Hypothalamus (tissue), 51 donors: ENCODE measurements around the gene IL22RA1.
A peak's percentile ranks its signal among the peaks of the same experiment; 100 is the strongest.

ENCODE experiments used
- DNase-seq, 51 donors: peaks; one replicate each; lab custom pipeline; 2025; lab: John Stamatoyannopoulos, UW

The IL22RA1 gene

GRCh38 chr1:24139841-24140425, 3.0 kb downstream of the IL22RA1 start:
- no peak for DNase-seq

DNA sequence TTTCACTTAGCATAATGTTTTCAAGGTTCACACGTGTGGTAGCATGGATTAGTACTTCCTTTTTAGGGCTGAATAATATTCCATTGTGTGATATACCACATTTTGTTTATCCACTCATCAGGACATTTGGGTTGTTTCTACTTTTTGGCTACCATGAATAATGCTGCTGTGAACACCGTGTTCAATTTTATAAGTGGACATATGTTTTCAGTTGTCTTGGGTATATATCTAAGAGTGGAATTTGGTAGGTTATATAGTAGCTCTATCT, 3.8 kb downstream of the IL22RA1 start:
- DNase-seq: no peak

- no peak for DNase-seq
These were observed 4.3 kb downstream of the IL22RA1 start for GRCh38 chr1:24138476-24139221.

GRCh38 chr1:24136956-24137539, 5.9 kb downstream of the IL22RA1 start:
- DNase-seq: no peak

DNA sequence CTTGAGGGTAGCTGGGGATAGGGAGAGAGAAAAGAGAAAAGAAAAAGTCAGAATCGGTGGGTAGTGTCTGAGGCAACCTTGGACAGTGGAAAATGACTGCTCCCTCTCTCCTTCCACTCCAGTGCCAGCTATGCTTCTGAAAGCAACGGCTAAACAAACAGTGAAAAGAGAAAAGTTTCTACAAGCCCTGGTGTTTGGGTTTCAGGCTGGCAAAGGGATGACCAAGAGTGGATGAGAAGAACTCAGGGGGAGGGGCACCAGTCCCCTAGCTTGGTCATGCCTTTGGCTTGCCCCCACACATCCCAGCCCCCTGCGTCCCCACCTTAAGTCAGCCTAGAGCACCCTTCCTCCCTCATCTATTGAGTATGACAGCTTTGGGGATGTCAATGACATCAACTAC, 8.6 kb downstream of the IL22RA1 start:
- no peak for DNase-seq

DNA sequence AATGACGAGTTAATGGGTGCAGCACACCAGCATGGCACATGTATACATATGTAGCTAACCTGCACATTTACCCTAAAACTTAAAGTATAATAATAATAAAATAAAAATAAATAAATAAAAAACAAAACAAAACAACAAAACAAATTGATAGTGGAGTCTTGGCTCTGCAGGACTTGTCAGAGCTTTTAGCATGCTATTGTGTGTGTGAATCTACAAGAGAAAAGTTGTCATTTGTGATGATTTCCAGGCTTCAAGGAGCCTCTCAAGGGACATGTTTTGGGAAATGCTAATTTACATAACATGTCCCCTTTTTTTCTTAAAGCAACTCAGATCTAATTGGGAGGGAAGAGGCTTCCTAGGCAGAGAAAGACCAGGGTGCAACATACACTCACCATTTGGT, 9.1 kb downstream of the IL22RA1 start:
- no peak for DNase-seq

- no peak for DNase-seq
These were observed 12.6 kb downstream of the IL22RA1 start for GRCh38 chr1:24130385-24130784.

GRCh38 chr1:24127801-24128363, 15.1 kb downstream of the IL22RA1 start:
- DNase-seq: no peak

DNA sequence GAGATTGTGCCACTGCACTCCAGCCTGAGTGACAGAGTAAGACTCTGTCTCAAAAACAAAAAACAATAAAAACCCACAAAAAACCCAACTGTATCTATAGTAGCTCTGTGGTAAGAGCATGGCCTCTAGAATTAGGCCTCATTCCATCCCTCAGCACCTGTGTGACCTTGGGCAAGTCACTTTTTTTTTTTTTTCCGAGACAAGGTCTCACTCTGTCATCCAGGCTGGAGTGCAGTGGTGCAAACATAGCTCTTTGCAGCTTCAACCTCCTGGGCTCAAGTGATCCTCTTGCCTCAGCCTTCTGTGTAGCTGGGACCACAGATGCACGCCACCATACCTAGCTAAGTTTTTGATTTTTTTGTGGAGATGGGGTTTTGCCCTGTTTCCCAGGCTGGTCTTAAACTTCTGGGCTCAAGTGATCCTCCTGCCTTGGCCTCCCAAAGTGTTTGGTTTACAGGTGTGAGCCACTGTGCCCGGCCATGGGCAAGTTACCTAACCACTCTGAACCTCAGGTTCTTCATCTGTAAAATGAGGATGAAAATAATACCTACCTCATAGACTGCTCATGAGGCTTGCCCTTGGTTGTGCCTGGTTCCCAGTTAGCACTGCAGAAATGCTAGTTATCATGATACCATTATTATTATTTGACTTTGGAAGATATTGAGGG, 15.7 kb downstream of the IL22RA1 start:
- DNase-seq: no peak

GRCh38 chr1:24126672-24127023, 16.3 kb downstream of the IL22RA1 start:
- no peak for DNase-seq

- peak in 2 of 51 donors; percentile 13 to 16 for DNase-seq
These were observed 16.8 kb downstream of the IL22RA1 start for GRCh38 chr1:24126018-24126671.

GRCh38 chr1:24125456-24125855, 17.5 kb downstream of the IL22RA1 start:
- DNase-seq: no peak

DNA sequence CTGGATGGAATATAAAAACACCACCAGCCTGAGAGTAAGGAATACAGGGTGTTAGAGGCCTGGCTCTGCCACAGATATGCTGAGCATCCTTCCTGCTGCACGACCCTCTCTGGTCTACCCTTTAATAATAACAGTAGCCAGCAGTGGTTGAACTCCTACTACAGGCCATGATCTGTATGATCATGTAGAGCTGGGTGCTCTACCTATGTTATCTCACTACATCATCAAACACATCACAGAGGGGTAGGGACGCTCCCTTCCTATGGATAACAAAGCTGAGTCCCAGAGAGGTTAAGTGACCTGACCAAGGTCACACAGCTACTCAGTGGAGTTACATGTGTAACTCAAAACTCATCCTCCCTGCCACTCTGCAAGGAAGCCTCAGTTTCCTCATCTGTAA, 18.0 kb downstream of the IL22RA1 start:
- DNase-seq: no peak

GRCh38 chr1:24123611-24124010, 19.3 kb downstream of the IL22RA1 start:
- no peak for DNase-seq

DNA sequence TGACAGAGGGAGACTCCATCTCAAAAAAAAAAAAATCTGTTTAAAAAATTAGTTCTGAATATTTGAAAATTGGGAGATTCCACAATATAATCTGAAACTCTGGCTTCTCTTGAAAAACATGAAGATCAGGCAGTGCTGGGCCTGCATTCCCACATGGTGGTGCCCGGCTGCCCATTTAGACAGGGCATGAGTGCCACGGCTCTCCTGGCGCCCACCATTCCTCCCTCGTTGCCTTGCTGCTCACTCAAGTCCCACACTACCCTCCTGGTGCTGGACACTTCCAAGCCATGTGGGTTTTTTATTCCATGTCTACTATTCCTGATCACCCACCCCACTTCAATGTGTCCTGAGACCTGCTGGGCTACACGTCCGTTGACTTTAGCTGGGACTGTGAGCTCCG, 20.2 kb downstream of the IL22RA1 start:
- DNase-seq: no peak

- no peak for DNase-seq
These were observed 21.5 kb downstream of the IL22RA1 start for GRCh38 chr1:24121406-24121805.

DNA sequence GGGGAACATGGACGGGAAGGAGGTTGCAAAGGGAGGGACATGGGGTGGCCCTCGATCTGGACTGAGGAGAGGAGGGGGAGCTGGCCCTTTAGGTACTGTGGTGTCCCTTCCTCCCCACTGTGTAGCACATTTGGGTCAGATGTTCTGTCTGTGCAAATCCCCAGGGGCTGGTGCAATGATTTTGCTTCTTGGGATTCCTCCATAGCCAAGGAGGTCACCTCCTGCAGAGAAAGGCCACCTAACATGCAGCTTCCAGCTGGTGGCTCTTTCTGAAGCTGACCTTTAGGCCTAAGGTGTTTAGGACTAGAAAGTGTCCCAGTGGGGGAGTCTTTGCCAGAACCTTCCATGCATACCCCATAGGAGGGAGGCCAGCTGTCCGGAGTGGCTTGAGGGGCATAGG, 22.0 kb downstream of the IL22RA1 start:
- DNase-seq: no peak

- peak in 1 of 51 donors; percentile 26 for DNase-seq
These were observed 22.8 kb downstream of the IL22RA1 start for GRCh38 chr1:24119859-24120756.

GRCh38 chr1:24119489-24119858, 23.5 kb downstream of the IL22RA1 start:
- no peak for DNase-seq
